Stimulated activated CD8-positive, alpha-beta memory T cell treated with anti-CD3 and anti-CD28 coated beads, Interleukin-4, amount 100 ng/mL, for 1 hour (primary cell): ENCODE measurements around the gene RBM8A.
"Not testable (repeated sequence)": the region's sequence is repeated elsewhere in the genome, so short reads cannot be mapped to it uniquely, and the experiment has no call there.

Experiments
- DNase-seq, 2 donors: peaks; one replicate each; pipeline ENCODE4 v3.0.0-alpha.2; 2020; ENCODE audit warnings: low read depth in 2 of 2, low spot score in 1 of 2

The RBM8A gene

GRCh38 chr1:145956781-145957442 is 29.6 kb upstream of the RBM8A start:
- DNase-seq = no peak

- no peak for DNase-seq
Measured at GRCh38 chr1:145956361-145956760, 29.1 kb upstream of the RBM8A start.

GRCh38 chr1:145955436-145955835 is 28.2 kb upstream of the RBM8A start:
- DNase-seq = no peak

DNA sequence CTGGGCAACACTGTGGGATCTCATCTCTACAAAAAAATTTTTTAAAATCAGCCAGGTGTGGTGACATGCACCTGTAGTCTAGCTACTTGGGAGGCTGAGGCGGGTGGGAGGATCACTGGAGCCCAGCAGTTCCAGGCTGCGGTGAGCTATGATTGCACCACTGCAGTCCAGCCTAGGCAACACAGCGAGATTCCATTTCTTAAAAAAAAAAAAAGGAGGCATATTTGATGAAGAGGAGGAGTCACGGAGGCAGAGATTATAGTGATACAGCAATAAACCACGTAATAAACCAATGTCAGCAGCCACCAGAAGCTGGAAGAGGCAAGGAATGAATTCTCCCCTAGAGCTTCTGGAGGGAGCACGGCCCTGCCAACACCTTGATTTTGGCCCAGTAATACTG is 26.6 kb upstream of the RBM8A start:
- DNase-seq = no peak

GRCh38 chr1:145952903-145953302 is 25.6 kb upstream of the RBM8A start:
- no peak for DNase-seq

DNA sequence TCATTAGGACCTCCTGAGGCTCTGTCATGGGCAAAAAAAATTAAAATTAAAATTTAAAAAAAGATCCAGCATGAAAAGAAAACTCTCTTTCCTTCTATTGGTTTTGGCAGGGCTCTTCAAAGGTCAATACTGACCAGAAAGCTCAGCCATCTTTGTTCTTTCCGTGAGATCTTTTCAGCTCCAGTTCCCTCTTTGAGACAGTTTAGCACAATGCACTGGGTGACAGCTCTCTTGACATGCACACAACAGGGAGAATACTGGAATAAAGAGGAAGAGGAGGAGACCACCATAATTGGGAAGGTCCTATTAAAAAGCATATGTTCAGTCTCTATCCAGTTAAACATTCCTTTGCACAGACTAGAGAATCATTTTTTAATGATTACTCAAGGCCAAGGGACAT is 24.2 kb upstream of the RBM8A start:
- DNase-seq = no peak

GRCh38 chr1:145949219-145949618 is 21.9 kb upstream of the RBM8A start:
- no peak for DNase-seq

DNA sequence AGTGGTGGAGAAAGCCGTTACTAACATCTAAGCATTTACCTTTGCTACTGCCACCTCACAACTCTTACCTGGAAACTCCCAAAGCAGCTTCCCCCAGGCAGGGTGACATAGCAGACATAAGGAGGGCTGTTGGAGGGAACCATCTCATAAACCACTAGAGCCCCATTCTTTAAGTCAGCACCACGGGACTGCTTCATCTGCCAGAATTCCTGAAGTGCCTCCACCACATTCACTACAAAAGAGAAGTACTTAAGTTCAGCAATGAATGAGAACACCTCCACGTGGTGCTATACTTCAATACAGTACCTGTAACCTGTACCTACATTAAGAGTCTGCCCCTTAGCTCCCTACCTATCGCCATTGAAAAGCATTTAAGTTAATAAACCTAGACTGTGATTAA is 20.3 kb upstream of the RBM8A start:
- no peak for DNase-seq

- no peak for DNase-seq
Measured at GRCh38 chr1:145946477-145946986, 19.2 kb upstream of the RBM8A start.

DNA sequence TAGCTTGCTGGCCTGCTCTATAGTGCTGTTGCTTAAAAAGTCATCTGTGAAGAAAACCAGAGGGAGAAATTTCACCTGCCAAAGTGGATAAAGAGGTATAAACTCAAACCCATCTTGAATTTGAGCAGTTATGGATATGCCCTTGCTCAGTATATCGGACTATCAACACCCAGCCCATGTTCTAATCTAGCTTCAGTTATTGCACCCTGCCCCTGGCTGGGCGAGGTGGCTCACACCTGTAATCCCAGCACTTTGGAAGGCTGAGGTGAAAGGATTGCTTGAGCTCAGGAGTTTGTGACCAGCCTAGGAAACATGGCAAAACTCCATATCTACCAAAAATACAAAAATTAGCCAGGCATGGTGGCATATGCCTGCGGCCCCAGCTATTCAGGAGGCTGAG is 17.2 kb upstream of the RBM8A start:
- no peak for DNase-seq

DNA sequence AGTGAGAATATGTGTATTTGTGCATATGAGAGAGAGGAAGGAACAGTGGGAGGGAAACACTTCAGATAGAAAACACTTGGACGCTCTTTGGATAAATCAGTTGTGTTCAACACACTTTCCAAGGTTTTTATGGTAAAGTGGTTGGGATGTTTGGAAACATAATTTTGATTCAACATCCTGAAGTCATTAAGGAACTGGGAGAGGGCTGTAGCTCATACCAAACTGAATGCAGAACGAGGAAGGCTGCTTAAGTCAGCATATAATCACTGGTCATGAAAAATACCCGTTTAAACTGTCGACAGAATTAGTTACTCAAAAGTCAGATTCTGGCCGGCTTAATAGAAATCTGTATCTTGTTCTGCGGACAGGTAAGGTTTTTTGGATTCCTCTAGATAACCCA is 15.6 kb upstream of the RBM8A start:
- no peak for DNase-seq

- no peak for DNase-seq
Measured at GRCh38 chr1:145942405-145942804, 15.1 kb upstream of the RBM8A start.

DNA sequence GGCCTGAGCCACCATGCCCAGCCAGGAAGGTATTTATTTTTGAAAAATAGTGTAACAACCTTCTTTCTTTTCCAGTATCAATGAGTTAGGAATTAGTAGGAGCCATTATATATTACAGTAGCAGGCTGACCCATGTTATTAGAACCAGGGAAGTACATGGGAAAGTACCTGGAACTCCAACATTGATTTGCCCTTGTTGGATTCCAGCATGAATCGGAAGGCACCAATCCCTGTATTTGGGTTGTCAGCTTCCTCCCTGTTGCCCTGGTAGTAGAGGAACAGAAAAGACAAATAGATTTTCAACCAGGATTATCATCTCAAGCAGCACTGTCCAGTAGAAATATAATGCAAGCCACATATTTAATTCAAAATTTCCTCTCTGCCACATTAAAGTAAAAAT is 10.2 kb upstream of the RBM8A start:
- DNase-seq = no peak

DNA sequence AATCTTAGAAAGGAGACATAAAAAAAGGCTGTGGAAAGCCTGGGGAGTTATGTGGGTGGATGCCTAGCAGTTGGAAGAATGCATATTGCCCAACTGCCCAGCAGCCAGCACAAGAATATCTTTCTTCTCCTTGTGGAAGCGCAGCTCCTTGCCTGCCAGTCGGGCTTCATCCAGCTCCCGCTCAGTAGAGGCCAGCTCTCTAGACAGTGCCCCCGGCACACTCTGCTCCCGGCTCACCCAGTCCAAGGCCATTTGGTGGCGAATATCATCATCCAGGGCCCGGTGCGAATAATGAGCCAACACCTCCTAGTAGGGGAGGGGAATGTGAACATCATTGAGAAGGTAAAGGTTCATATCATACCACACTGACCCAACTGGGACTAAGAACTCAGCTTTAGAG is 9.0 kb upstream of the RBM8A start:
- no peak for DNase-seq

DNA sequence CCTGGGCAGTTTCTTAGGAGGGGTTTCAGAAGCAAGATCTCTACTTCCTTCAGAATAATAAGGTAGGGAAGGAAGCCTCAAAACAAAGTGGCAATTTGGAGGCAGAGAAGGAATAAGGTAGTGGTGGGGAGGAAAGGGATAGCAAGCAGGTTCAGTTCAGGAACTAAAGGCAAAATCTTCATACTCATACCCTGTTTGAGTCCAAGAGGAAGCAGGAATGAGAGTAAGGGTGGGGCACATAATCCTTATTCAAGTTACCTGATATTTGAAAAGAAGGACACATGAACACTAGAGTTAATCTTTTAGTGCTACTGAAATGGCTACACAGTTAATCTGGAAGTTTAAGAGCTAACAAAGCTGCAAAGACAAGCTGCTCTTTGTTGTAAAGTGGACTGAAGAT is 8.4 kb upstream of the RBM8A start:
- no peak for DNase-seq

GRCh38 chr1:145932522-145933009 is 5.3 kb upstream of the RBM8A start:
- DNase-seq = not testable (repeated sequence)

DNA sequence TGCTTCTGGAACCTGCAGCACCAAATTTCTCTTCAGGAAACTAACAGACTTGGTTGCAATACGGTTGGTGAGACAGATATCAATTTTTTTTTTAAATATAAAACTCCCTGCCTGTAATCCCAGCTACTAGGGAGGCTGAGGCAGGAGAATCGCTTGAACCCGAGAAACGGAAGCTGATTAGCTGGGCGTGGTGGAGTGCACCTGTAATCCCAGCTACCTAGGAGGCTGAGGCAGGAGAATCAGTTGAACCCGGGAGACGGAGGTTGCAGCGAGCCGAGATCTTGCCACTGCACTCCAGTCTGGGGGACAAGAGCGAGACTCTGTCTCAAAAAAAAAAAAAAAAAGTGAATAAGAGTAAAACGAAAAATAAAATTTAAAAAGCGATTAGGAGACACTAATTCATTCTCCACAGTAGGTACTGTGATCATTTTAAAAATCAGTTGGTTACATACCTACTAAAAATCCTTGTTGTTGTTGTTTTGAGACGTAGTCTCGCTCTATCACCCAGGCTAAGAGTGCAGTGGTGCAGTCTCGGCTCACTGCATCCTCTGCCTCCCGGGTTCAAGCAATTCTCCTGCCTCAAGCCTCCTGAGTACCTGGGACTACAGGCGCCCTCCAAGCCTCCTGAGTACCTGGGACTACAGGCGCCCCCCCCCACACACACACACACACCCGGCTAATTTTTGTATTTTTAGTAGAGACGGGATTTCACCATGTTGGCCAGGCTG is 796 bp upstream of the RBM8A start:
- DNase-seq = no peak

GRCh38 chr1:145926686-145927062 is 610 bp downstream of the RBM8A start:
- no peak for DNase-seq

- DNase-seq = no peak
Measured at GRCh38 chr1:145922266-145922665, 5.0 kb downstream of the RBM8A start.

DNA sequence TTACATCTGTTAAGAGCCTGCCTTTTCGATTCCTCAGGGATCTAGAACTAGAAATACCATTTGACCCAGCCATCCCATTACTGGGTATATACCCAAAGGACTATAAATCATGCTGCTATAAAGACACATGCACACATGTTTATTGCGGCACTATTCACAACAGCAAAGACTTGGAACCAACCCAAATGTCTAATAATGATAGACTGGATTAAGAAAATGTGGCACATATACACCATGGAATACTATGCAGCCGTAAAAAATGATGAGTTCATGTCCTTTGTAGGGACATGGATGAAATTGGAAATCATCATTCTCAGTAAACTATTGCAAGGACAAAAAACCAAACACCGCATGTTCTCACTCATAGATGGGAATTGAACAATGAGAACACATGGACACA is 7.0 kb downstream of the RBM8A start:
- not testable (repeated sequence) for DNase-seq

- no peak for DNase-seq
Measured at GRCh38 chr1:145918992-145919939, 8.0 kb downstream of the RBM8A start.
